Measurements from ENCODE around the gene MAB21L4.

Gene MAB21L4

GRCh38 chr2:240901986-240902614 lies 6.1 kb upstream of the MAB21L4 start:
- POLR2A ChIA-PET = no interaction called here

DNA sequence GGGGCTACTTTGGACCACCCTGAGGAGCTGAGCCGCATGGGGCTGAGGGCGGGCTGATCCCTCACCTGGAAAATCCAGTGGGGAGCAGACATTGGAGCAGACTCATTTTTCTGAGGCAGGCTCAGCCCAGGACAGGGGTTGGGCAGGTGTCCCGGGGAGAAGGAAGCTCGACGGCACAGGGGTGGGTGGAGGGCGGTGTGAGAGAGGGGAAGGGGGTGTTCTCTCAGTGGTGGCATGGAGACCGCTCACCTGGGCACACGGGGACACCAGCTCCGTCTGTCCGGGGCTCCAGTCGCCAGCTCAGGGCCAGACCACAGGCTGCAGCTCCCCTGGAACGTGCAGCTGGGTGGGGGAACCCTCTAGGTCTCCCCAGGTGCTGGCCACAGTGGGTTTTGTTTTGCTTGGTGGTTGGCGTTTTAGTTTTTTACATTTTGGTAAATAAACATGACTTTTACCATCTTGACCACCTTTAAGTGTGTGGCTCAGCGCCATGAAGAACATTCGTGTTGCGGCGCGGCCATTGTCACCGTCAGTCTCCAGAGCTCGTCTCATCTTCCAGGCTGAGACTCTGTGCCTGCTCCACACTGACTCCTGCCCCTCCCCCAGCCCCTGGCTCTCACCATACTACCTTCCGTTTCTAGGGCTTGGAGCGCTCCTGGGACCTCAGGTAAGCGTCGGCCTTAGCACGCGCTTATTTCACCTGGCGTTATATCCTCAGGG lies 4.3 kb upstream of the MAB21L4 start:
- POLR2A ChIA-PET = no interaction called here
- H3K4me3 ChIP-seq (ENCODE audit: low read depth, low read length) = no peak overlapping the region
- CTCF ChIA-PET = interaction anchor here (5.7 kb wide), 1 partner anchor 14 kb away, joined by 42 read pairs; no protein-coding TSS in a partner anchor
- TF ChIP-seq CTCF (IDR thresholded peaks at IDR 0.05; ENCODE audit: insufficient read depth, low read length, missing control alignments) = no peak
- DNase-seq (ENCODE audit: low read depth, low spot score) = no peak

More at GRCh38 chr2:240901986-240902614, 6.1 kb upstream of the MAB21L4 start:
- no peak for TF ChIP-seq CTCF (IDR thresholded peaks at IDR 0.05; ENCODE audit: insufficient read depth, low read length, missing control alignments)
- CTCF ChIA-PET = interaction anchor here (1.2 to 1.7 kb wide), 2 partner anchors 10 to 13 kb away, joined by 4 read pairs; no protein-coding TSS in a partner anchor
- H3K4me3 ChIP-seq (ENCODE audit: low read depth, low read length) = no peak overlapping the region
- DNase-seq (ENCODE audit: low read depth, low spot score) = no peak

- TF ChIP-seq CTCF (IDR thresholded peaks at IDR 0.05; ENCODE audit: insufficient read depth, low read length, missing control alignments) = no peak
- DNase-seq (ENCODE audit: low read depth, low spot score) = no peak
- no peak overlapping the region for H3K4me3 ChIP-seq (ENCODE audit: low read depth, low read length)
- ChIA-PET CTCF (interaction anchor here (5.7 kb wide), 1 partner anchor 14 kb away, joined by 42 read pairs; no protein-coding TSS in a partner anchor), POLR2A (no interaction called here)
These were observed 3.5 kb upstream of the MAB21L4 start for GRCh38 chr2:240899468-240899865.

- no peak overlapping the region for H3K4me3 ChIP-seq (ENCODE audit: low read depth, low read length)
- no peak for DNase-seq (ENCODE audit: low read depth, low spot score)
- ChIA-PET CTCF (interaction anchor here (5.7 kb wide), 1 partner anchor 15 kb away, joined by 42 read pairs; no protein-coding TSS in a partner anchor), POLR2A (interaction anchor here (0.6 kb wide), 1 partner anchor 580 kb away, joined by 4 read pairs; no protein-coding TSS in a partner anchor)
- no peak for TF ChIP-seq CTCF (IDR thresholded peaks at IDR 0.05; ENCODE audit: insufficient read depth, low read length, missing control alignments)
These were observed 2.9 kb upstream of the MAB21L4 start for GRCh38 chr2:240898731-240899467.

GRCh38 chr2:240898108-240898730 lies 2.3 kb upstream of the MAB21L4 start:
- ChIA-PET POLR2A (interaction anchor here (0.6 kb wide), 1 partner anchor 579 kb away, joined by 4 read pairs; no protein-coding TSS in a partner anchor), CTCF (interaction anchor here (5.7 kb wide), 1 partner anchor 16 kb away, joined by 42 read pairs; no protein-coding TSS in a partner anchor)
- DNase-seq (ENCODE audit: low read depth, low spot score) = no peak
- no peak overlapping the region for H3K4me3 ChIP-seq (ENCODE audit: low read depth, low read length)
- TF ChIP-seq CTCF (IDR thresholded peaks at IDR 0.05; ENCODE audit: insufficient read depth, low read length, missing control alignments) = no peak
